NCI-H460 (cell line): ENCODE data around the gene NLGN1. TPM values are rescaled to one million over a fixed set of nuclear protein-coding genes. Genes with fewer than 3 reads are reported as not detected.

Experiments
- DNase-seq: peaks from one replicate; pipeline ENCODE4 v3.0.0-alpha.2; 2016; ENCODE audit warnings: low read depth; ENCODE audit errors: extremely low read depth
- total RNA-seq: library from RNA; depleted of rRNA; stranded (reverse); fragments of >200 nt; shearing (Covaris generic); gene quantifications from 2 replicates; pipeline ENCODE4 v1.2.3, GENCODE V29; 2014

Gene NLGN1
- total RNA-seq, 1 experiment from 2014 or later, result 10.7 TPM

DNA sequence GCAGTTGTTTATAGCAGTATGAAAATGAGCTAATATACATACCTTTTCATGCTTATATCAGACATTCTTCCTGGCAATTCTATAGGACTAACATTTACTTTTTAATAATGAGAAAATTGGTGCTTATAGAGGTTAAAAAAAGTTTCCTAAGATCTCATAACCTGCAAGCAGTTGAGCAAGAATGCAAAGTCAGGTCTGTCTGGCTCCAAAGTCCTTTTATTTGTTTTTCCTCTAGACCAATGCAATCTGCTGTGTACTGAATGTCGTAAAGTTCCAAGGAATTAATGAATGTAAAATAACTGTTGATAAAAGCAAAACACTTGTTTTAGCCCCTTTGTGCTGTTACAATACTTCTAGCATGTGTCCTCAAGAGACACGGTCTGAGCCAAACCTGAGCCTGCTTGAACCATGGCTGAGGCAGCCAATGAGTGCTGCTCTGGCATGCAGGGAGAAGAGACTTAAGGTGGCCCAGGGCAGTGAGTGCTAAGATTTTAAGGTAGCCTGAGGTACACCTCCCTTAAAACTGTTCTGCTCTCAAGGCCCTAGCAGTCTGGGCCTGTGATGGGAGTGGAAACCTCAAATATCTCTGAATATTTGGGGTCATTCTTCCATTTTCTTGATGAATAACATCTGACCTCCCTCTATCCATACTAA is 906.5 kb downstream of the NLGN1 start:
- no peak for DNase-seq

DNA sequence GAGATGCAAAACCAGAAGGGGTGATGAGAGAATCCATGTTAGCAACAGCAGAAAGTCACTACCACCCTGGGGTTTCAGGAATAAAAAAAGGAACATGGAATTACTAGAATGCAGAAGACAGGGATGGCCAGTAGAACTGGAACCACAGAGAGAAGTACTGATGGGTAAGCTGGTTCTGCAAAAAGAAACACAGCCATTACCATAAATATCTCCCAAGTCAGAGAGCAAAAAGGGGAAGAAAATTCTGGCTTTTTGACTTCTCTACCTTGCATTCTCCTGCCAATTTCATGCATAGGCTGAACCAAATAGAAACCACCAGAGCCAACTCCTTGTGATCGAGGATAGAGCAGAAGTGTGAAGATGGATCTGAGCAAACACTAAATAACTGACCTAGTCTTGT is 911.2 kb downstream of the NLGN1 start:
- no peak for DNase-seq

DNA sequence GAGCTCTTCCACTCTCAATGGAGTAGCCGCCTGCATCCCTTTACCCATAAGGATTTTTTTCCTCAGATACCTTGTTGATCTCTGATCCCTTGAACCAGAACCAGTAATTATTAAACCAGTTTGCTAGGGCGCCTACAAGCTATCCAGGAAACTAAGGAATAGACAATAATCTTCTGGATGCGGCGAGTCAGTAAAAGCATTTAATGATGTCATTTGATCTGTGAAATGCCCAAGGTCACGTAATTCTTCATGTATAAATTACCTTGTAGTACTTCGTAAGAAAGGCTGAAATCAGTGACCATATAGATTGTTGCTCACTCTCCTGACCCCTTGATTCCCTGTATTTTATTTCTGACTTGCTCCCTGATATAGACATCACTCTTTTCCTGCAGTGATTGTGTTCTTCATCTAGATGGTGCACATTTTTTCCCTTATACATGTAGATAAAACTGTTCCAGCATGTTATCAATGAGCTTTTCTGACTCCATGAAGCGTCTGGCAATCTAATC is 913.0 kb downstream of the NLGN1 start:
- no peak for DNase-seq

DNA sequence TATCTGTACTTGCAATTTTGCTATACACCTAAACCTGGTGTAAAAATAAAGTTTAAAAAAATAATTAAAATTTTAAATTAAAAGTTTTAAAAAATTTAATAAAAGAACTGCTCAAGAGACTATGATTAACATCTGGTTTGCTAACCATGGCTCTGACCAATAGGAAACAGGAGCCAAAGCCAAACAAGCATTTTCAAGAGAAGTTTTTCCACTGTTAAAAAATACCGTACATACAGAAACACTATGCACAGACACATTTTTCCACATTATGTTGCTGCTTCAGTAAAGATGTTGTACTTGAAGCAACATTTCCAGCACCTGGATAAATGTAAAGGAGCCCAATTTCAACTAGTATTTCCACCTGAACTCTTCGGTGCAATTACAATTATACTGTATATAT is 917.7 kb downstream of the NLGN1 start:
- DNase-seq, result no peak

DNA sequence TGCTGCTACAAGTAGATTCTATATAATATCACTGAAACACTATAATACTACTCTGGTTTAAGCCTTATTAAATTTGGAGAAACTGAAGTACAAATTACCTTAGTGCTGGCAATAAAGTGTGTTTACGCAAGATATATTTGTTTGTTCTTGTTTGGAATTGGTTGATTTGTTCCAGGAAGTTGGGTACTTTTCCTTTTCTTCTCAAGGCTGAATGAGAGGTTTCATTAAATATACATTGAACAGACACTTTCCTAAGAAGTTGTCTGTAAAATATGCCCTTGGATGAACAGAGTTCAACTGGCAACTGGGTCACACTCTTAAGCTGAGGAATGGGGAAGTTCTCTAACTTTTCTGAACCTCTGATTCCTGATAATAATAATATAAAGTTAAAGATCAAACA is 919.5 kb downstream of the NLGN1 start:
- DNase-seq, result no peak

DNA sequence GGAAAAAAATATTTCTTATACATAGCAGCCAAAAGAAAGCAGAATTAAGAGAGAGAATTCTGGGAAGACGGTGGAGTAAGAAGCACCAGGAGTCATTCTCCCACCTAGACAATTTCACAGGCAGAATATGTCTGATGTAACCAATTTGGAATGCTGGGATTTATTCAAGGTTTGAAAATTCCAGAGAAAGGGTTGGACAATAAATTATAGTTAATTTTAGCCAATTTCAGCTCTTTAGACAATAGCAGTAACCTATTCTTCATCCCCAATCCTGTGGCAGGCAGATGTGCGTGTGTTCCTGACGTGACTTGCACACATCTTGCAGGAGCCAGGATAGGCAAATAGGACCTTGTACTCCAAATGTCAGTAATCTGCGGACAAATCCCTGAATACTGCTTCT is 920.6 kb downstream of the NLGN1 start:
- no peak for DNase-seq

DNA sequence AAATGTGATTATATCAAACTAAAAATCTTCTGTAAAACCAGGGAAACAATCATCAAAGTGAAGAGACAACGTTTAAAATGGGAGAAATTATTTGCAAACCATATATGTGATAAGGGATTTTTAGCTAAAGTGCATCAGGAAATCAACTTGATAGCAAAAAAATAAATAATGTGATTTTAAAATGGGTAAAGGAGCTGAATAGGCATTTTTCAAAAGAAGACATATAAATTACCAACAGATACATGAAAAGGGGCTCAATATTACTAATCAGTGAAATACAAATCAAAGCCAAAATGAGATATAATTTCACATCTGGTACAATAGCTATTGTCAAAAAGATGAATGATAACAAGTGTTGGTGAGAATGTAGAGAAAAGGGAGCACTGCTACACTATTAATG is 924.0 kb downstream of the NLGN1 start:
- DNase-seq, result no peak

DNA sequence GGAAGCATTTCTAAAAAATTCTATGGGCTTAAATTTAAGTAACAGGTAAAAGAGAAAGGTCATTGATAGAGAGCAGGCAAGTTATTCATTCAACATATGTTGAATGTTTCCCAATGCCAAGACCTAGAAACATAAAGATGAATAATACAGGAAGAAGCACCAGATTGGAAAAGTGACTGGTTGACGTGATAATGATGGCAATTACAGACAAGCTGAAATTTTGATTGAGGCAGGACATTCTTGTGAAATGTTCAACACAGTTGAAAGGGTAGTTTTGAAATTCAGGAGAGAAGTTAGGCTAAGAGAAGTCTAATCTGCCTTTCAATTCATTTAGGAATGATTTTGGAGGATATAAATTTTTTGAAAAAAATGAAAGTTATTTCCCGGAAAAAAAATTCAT is 925.2 kb downstream of the NLGN1 start:
- no peak for DNase-seq

DNA sequence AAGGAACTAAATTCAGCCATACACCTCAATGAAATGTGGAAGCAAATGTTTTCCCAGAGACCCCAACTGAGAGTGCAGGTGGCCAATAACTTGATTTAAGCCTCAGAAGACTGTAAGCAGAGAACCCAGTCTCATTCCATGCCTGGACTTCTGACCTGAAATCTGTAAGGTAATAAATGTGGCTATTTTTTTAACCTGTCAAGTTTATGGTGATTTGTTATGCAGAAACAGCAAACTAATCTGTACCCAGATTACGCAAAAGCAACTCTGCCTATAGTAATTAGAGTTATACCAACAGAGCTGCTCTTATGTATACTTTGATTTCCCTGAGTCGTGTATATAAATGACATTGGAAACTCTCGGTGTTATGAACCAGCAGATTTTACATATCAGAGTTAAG is 927.6 kb downstream of the NLGN1 start:
- DNase-seq, result no peak

DNA sequence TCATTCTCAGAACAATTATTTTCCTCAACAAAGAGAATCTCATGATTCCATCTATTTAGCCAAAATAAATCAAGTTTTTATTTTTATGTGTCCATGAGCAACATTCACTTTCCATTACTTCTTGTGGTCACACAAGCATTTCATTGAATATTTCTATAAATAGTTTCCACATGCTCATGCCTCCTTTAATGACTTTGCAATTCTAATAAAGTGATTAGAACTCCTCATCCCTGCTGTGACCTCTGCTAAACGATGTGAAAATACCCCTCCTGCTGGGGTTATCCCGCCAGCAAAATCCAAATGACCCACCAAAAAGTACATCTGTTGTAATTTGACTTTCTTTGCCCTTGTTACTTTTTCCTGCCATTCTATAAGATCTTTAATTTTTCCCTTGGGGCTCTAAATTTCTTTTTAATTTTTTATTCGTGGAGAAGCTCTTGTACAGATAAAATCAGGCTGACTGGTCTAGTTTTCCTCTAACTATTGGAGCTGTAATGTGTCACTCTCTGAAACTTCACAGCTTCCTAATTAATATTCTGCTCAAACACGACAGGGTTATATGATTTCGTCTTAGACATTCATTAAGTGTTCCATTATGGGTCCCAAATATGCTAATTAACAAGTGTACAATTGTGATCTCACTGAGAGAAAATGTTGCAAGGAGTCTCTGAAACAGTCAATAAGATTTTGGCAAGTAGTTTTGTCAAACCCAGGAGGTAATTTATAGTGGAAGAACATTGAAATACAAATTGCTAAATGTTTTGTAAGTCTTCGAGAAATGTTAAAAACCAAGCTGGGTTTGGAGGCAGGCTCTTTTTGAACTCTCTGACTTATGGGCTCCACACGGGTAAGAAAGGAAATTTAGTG is 928.5 kb downstream of the NLGN1 start:
- DNase-seq, result no peak

DNA sequence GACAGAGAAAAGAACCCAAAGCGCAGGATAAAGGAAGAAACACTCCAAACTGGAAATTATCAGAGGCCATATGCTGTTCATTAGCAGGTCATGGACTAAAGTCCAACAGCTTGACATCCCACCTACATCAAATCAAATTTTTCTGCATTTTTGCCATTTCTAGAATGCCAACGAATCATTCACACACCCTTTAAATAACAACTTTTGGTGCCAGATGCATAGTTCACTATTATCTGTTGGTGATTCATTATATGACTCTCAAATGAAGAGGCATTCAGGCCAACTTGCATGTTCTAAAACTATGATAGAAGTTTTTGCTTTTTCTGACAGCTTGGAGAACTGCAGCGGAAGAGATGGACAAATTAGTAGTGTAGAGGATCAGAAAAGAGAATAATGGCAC is 931.8 kb downstream of the NLGN1 start:
- DNase-seq, result no peak

DNA sequence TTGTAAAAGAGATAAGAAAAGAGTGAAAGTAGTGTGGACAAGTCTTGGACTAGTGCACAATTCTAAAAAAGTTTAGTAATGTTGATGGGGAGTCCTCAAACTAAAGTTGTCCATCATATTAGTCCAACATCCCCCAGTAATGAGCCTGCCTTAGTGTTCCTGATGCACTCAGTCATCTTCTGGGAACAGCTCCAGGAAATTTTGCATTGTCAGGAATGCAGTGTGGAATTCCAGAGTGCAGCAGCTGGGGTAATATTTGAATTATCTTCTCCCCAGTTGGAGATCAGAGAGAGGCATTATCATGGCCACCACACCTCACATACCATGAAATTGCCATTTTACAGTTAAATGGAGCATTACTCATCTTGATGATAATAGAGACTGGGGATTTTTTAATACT is 932.8 kb downstream of the NLGN1 start:
- no peak for DNase-seq

DNA sequence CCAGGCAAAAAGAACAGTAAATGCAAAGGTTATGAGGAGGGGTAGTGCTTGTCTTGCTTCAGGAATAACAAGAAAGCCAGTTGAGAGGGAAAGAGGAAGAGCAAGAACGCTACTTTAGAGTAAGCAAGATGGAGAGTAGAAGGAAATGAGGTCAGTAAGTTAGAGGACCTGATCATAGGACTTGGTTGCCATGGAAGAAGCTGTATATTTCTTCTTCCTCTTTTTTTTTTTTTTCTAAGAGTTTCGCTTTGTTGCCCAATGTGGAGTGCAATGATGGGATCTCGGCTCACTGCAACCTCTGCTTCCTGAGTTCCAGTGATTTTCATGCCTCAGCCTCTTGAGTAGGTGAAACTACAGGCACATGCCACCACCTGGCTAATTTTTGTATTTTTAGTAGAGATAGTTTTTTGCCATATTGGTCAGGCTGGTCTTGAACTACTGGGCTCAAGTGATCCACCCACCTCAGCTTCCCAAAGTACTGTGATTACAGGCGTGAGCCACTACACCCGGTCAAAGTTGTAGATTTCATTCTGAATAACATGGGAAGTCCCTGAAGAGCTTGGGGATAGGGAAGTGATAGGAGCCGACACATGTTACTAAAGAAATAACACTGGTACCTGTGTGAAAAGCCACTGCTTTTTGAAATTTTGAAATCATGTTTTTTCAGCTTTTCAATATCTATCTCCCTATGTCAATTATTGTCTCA is 933.7 kb downstream of the NLGN1 start:
- no peak for DNase-seq

DNA sequence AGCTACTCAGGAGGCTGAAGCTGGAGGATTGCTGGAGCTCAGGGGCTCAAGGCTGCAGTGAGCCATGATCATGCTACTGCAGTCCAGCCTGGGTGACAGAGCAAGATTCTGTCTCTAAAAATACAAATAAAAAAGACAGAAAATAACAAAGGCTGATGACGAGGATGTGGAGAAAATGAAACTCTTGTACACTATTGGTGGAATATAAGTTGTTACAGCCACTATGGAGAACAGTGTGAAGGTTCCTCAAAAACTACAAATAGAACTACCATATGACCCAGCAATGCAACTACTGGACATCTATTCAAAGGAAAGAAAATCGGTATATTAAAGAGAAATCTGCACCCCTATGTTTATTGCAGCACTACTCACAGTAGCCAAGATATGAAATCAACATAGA is 934.8 kb downstream of the NLGN1 start:
- no peak for DNase-seq

DNA sequence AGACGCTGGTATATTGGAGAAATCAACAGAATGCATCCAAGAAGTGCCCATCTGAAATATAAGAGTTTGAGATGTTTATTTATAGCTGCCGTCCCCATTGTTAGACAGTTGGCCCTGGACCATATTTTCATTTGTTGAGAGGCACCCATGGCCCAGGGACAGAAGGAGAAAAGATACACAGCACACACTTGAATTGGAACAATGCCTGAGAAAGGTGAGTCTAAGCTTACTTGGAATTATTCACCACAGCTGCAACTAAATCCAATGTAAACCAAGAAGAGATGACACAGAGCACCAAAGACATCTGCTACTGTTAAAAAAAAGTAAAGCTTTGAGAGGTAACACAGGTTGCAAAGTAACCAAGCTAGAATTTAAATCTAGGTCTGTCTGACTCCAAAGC is 936.1 kb downstream of the NLGN1 start:
- DNase-seq, result no peak

DNA sequence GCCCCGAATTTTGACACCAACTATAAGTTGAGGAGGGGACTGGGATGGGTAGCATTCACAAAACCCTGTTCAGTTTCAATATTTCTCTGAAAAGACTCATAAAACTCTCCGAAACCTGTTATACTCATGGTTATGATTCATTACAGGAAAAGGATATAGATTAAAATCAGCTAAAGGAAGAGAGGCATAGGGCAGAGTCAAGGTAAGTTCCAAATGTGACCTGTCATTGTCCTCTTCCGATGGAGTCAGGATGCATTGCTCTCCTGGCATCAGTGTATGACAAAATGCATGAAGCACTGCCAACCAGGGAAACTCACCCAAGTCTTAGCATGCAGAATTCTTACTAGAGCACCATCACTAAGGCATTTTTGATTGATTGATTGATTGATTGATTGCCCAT is 936.6 kb downstream of the NLGN1 start:
- no peak for DNase-seq

DNA sequence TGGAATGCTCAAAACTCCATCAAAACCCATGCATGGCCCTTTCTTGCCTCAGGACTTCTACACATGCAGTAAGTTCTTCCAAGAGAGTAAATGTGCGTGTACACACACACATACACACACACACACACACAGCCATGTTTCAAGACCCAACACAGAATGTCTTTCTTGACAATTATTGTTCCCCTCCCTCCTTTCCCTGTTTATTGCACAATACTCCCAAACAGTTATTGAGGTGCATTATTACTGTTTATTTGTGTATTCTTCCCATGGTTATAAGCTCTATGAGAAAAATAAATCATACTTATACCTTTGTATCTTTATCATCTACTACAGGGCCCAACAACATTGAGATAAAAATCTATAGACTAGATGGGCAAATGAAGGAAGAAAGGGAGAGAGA is 937.8 kb downstream of the NLGN1 start:
- no peak for DNase-seq

DNA sequence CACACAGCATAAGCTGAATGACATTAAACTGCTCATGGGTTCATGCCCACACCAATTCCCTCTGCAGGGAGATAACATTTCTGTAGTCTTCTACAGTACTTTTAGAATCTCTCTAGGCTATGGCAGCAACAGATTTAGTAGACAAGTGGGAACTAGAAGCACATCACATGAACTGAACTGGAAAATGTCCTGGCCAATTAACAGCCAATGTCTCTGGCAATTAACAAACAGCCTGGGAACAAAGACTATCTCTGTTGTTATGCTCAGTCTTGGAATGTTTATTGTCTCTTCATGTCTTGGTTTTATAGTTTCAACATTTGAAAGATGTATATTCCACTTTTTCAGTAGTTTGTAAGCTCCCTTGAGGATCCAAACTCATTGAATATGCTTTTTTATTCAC is 938.4 kb downstream of the NLGN1 start:
- DNase-seq, result no peak
